ENCODE measurements around the gene ARHGAP26. TPM values are rescaled to one million over a fixed set of nuclear protein-coding genes. Genes with fewer than 3 reads are reported as not detected.
A peak's percentile ranks its signal among the peaks of the same experiment; 100 is the strongest.

Gene ARHGAP26
- total and polyA plus RNA-seq, 2 donors (not counting 1 experiment from before 2014, with no cell fraction given), result 4.1 to 6.8 TPM

DNA sequence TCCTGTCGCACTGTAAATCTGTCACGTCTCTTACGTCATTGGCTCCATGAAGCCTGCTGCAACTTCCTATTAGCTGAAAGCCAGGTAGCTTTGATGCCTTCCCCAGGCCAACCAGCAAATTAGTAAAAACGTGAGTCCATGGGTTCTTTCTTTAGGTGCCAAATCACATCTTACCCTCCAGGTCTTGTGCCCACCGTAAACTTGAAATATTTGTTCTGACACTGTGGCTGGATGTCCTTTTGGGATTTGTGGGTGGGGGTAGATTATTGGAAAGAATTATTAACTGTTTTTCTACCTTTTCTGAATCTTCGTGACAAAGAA is 460.5 kb downstream of the ARHGAP26 start:
- H4K20me1 ChIP-seq (ENCODE audit: control insufficient read depth, extremely low read depth, insufficient read depth, low read length), result no peaks in the 10 kb centered on the region
- no peak overlapping the region for H3K4me3 ChIP-seq (replicated peaks in 1 of 4; ENCODE audit: control extremely low read depth in 1 of 4, insufficient read depth in 1 of 4, low read depth in 3 of 4, low read length in 4 of 4)
- peaks cover 10% of the 10 kb centered on the region for H3K4me1 ChIP-seq (ENCODE audit: control insufficient read depth, extremely low read depth, insufficient read depth, low read length)
- no peaks in the 10 kb centered on the region for H3K79me2 ChIP-seq (ENCODE audit: control insufficient read depth, insufficient read depth, low read length)
- no peaks in the 10 kb centered on the region for H3K27me3 ChIP-seq (ENCODE audit: control insufficient read depth, insufficient read depth, low read length)
- no peak overlapping the region for H3K27ac ChIP-seq (ENCODE audit: insufficient read depth, low read length)
- TF ChIP-seq EZH2 (IDR thresholded peaks at IDR 0.05; ENCODE audit: low read length, missing control alignments), result no peak
- TF ChIP-seq, protein P1, sequence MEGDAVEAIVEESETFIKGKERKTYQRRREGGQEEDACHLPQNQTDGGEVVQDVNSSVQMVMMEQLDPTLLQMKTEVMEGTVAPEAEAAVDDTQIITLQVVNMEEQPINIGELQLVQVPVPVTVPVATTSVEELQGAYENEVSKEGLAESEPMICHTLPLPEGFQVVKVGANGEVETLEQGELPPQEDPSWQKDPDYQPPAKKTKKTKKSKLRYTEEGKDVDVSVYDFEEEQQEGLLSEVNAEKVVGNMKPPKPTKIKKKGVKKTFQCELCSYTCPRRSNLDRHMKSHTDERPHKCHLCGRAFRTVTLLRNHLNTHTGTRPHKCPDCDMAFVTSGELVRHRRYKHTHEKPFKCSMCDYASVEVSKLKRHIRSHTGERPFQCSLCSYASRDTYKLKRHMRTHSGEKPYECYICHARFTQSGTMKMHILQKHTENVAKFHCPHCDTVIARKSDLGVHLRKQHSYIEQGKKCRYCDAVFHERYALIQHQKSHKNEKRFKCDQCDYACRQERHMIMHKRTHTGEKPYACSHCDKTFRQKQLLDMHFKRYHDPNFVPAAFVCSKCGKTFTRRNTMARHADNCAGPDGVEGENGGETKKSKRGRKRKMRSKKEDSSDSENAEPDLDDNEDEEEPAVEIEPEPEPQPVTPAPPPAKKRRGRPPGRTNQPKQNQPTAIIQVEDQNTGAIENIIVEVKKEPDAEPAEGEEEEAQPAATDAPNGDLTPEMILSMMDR (conservative IDR thresholded peaks at IDR 0.05 in 1 of 2, IDR thresholded peaks at IDR 0.05 in 1 of 2; ENCODE audit: low read depth in 1 of 2, low read length in 2 of 2), result no peak
- H3K9ac ChIP-seq (ENCODE audit: insufficient read depth, low read length), result no peak overlapping the region
- H3K4me2 ChIP-seq (ENCODE audit: extremely low read depth, insufficient read depth, low read length), result no peak overlapping the region
- no peaks in the 10 kb centered on the region for H3K36me3 ChIP-seq (ENCODE audit: control insufficient read depth, insufficient read depth, low read length)
- no peak for DNase-seq (ENCODE audit: low read depth in 2 of 2)
- H3K9me3 ChIP-seq (ENCODE audit: control insufficient read depth, insufficient read depth, low read depth, low read length), result no peaks in the 10 kb centered on the region
- no peak overlapping the region for H2AFZ ChIP-seq (ENCODE audit: low read length)

DNA sequence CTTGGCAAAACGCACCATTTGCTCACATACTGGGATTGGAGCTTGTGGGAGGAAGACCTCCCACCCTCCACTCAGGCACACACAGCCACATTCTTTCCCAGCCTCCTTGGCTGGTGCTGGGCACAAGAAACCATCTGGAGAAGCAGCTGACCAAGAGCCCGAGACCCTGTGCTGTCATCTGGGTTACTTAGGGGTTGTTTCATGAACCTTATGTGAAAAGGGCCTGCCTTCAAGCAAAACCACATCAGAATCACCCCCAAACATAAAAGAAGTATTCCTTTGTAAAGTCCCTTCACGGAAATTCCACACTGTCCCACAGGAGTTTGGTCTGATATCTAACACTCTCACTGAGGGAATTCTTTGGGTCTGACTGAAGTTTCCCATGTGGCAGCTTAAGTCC is 461.2 kb downstream of the ARHGAP26 start:
- no peak overlapping the region for H3K4me3 ChIP-seq (replicated peaks in 1 of 4; ENCODE audit: control extremely low read depth in 1 of 4, insufficient read depth in 1 of 4, low read depth in 3 of 4, low read length in 4 of 4)
- peak in 1 of 2 donors; percentile 61 for DNase-seq (ENCODE audit: low read depth in 2 of 2)
- H3K27ac ChIP-seq (ENCODE audit: insufficient read depth, low read length), result peak overlapping the region; percentile 19
- H3K27me3 ChIP-seq (ENCODE audit: control insufficient read depth, insufficient read depth, low read length), result no peaks in the 10 kb centered on the region
- no peaks in the 10 kb centered on the region for H3K36me3 ChIP-seq (ENCODE audit: control insufficient read depth, insufficient read depth, low read length)
- TF ChIP-seq, protein P1 (conservative IDR thresholded peaks at IDR 0.05 in 1 of 2, IDR thresholded peaks at IDR 0.05 in 1 of 2; ENCODE audit: low read depth in 1 of 2, low read length in 2 of 2), result no peak
- TF ChIP-seq EZH2 (IDR thresholded peaks at IDR 0.05; ENCODE audit: low read length, missing control alignments), result no peak
- peaks cover 10% of the 10 kb centered on the region for H3K4me1 ChIP-seq (ENCODE audit: control insufficient read depth, extremely low read depth, insufficient read depth, low read length)
- no peak overlapping the region for H3K4me2 ChIP-seq (ENCODE audit: extremely low read depth, insufficient read depth, low read length)
- H3K9ac ChIP-seq (ENCODE audit: insufficient read depth, low read length), result no peak overlapping the region
- H3K79me2 ChIP-seq (ENCODE audit: control insufficient read depth, insufficient read depth, low read length), result no peaks in the 10 kb centered on the region
- H3K9me3 ChIP-seq (ENCODE audit: control insufficient read depth, insufficient read depth, low read depth, low read length), result no peaks in the 10 kb centered on the region
- H2AFZ ChIP-seq (ENCODE audit: low read length), result no peak overlapping the region
- no peaks in the 10 kb centered on the region for H4K20me1 ChIP-seq (ENCODE audit: control insufficient read depth, extremely low read depth, insufficient read depth, low read length)

DNA sequence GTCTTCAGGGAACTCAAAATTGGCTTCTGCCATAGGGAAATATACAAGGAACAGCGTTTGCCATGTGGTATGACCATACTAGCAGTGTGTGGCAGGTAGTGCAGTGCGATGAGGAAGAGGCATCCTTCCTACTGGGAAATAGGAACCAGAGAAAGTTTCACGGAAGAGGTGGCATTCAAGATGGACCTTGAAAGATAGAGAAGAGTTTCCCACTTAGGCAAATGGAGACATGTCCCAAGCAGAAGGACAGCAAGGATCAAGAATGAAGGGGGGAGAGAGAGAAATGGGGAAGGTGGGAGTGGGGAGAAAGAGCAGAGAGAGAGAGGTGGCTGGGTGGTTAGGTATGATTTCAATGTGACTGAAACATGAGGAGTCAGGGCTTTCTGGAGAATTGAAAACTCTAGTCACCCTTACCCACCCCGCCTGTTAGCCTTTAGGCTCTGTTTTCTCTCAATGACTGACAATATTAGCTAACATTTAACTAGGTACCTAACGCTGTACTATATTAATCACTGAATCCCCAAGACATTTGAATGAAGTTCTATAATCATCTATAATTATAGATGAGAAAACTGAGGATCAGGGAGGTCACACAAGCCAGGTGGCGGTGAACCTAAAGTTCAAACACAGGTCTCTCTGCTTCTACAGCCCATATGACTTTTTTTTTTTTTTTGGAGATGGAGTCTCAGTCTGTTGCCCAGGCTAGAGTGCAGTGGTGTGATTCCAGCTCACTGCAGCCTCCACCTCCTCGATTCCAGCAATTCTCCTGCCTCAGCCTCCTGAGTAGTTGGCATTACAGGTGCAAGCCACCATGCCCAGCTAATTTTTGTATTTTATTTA is 462.0 kb downstream of the ARHGAP26 start:
- TF ChIP-seq, protein P1 (conservative IDR thresholded peaks at IDR 0.05 in 1 of 2, IDR thresholded peaks at IDR 0.05 in 1 of 2; ENCODE audit: low read depth in 1 of 2, low read length in 2 of 2), result no peak
- TF ChIP-seq EZH2 (IDR thresholded peaks at IDR 0.05; ENCODE audit: low read length, missing control alignments), result no peak
- Histone ChIP-seq H4K20me1 (ENCODE audit: control insufficient read depth, extremely low read depth, insufficient read depth, low read length) (no peaks in the 10 kb centered on the region), H2AFZ (ENCODE audit: low read length) (no peak overlapping the region), H3K4me2 (ENCODE audit: extremely low read depth, insufficient read depth, low read length) (no peak overlapping the region), H3K36me3 (ENCODE audit: control insufficient read depth, insufficient read depth, low read length) (no peaks in the 10 kb centered on the region), H3K27ac (ENCODE audit: insufficient read depth, low read length) (peak overlapping the region; percentile 19), H3K9me3 (ENCODE audit: control insufficient read depth, insufficient read depth, low read depth, low read length) (no peaks in the 10 kb centered on the region), H3K4me3 (replicated peaks in 1 of 4; ENCODE audit: control extremely low read depth in 1 of 4, insufficient read depth in 1 of 4, low read depth in 3 of 4, low read length in 4 of 4) (no peak overlapping the region), H3K4me1 (ENCODE audit: control insufficient read depth, extremely low read depth, insufficient read depth, low read length) (peaks cover 10% of the 10 kb centered on the region), H3K79me2 (ENCODE audit: control insufficient read depth, insufficient read depth, low read length) (no peaks in the 10 kb centered on the region), H3K27me3 (ENCODE audit: control insufficient read depth, insufficient read depth, low read length) (no peaks in the 10 kb centered on the region), H3K9ac (ENCODE audit: insufficient read depth, low read length) (no peak overlapping the region)
- no peak for DNase-seq (ENCODE audit: low read depth in 2 of 2)
